ENCODE measurements around the gene SMURF2. TPM values are rescaled to one million over a fixed set of nuclear protein-coding genes. Genes with fewer than 3 reads are reported as not detected.

SMURF2 gene
- total and polyA plus RNA-seq, 2 experiments from 2014 or later = 13.2 to 22.2 TPM

DNA sequence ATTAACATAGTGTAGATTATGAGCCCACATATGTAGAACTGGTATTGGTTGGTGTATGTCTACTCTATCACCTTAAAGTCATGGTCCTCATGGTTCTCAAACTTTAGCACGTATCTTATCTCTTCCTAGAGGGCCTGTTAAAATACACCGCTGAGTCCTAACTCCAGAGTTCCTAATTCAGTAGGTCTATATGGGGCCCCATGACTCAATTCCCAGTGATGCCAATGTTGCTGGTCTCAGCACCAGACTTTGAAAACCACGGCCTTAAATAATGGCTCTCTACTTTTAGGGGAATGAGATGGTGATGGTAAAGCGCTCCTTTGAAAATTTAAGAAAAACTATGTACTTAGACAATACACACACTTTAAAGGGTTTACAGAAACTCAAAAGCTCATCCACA is 36.6 kb downstream of the SMURF2 start:
- no peaks in the 10 kb centered on the region for H3K9me3 ChIP-seq (ENCODE audit: low read depth)
- H3K4me3 ChIP-seq = no peak overlapping the region
- TF ChIP-seq, protein P1, sequence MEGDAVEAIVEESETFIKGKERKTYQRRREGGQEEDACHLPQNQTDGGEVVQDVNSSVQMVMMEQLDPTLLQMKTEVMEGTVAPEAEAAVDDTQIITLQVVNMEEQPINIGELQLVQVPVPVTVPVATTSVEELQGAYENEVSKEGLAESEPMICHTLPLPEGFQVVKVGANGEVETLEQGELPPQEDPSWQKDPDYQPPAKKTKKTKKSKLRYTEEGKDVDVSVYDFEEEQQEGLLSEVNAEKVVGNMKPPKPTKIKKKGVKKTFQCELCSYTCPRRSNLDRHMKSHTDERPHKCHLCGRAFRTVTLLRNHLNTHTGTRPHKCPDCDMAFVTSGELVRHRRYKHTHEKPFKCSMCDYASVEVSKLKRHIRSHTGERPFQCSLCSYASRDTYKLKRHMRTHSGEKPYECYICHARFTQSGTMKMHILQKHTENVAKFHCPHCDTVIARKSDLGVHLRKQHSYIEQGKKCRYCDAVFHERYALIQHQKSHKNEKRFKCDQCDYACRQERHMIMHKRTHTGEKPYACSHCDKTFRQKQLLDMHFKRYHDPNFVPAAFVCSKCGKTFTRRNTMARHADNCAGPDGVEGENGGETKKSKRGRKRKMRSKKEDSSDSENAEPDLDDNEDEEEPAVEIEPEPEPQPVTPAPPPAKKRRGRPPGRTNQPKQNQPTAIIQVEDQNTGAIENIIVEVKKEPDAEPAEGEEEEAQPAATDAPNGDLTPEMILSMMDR (IDR thresholded peaks at IDR 0.05; ENCODE audit: low read depth, low read length) = no peak
- no peak for DNase-seq (ENCODE audit: low read depth in 1 of 2, low spot score in 1 of 2)
- H3K4me1 ChIP-seq (ENCODE audit: low read depth) = peaks cover 1% of the 10 kb centered on the region
- H3K27me3 ChIP-seq = no peaks in the 10 kb centered on the region
- no peak overlapping the region for H3K27ac ChIP-seq
- H3K36me3 ChIP-seq = no peaks in the 10 kb centered on the region

- no peaks in the 10 kb centered on the region for H3K9me3 ChIP-seq (ENCODE audit: low read depth)
- TF ChIP-seq, protein P1 (IDR thresholded peaks at IDR 0.05; ENCODE audit: low read depth, low read length) = no peak
- H3K27me3 ChIP-seq = no peaks in the 10 kb centered on the region
- no peaks in the 10 kb centered on the region for H3K36me3 ChIP-seq
- H3K4me3 ChIP-seq = no peak overlapping the region
- DNase-seq (ENCODE audit: low read depth in 1 of 2, low spot score in 1 of 2) = peak in 1 of 2 donors; percentile 72
- H3K27ac ChIP-seq = no peak overlapping the region
- peaks cover 18% of the 10 kb centered on the region for H3K4me1 ChIP-seq (ENCODE audit: low read depth)
Observed at GRCh38 chr17:64622931-64623654, 39.0 kb downstream of the SMURF2 start.

DNA sequence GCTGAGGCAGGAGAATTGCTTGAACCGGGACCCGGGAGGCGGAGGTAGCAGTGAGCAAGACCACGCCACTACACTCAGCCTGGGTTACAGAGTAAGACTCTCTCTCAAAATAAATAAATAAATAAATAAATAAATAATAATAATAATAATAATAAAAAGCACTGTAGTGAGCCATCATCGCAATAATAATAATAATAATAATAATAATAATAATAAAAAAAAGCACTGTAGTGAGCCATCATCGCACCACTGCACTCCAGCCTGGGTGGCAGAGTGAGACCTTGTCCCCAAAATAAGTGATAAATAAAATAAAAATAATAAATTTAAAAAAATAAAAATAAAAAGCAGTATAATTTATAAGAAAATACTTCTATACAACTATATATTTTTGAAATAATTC is 40.3 kb downstream of the SMURF2 start:
- DNase-seq (ENCODE audit: low read depth in 1 of 2, low spot score in 1 of 2) = no peak
- Histone ChIP-seq H3K27me3 (no peaks in the 10 kb centered on the region), H3K9me3 (ENCODE audit: low read depth) (no peaks in the 10 kb centered on the region), H3K4me1 (ENCODE audit: low read depth) (peaks cover 18% of the 10 kb centered on the region), H3K27ac (no peak overlapping the region), H3K4me3 (no peak overlapping the region), H3K36me3 (no peaks in the 10 kb centered on the region)
- TF ChIP-seq, protein P1 (IDR thresholded peaks at IDR 0.05; ENCODE audit: low read depth, low read length) = no peak

DNA sequence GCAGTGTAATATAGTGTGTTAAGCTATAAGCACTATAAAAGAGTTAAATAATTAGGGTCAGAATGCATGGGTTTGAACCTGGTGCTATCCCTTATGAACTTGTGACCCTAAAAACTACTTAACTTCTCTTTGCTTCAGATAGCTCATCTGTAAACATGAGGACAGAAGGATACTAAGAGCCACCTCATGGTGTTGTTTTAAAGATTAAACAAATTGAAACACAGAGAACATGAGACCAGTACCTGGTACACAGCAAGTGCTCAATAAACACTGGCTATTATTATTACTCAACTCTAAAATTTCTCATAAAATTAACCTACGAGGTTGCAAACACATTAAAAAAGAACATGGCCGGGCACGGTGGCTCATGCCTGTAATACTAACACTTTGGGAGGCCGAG is 43.3 kb downstream of the SMURF2 start:
- TF ChIP-seq, protein P1 (IDR thresholded peaks at IDR 0.05; ENCODE audit: low read depth, low read length) = no peak
- Histone ChIP-seq H3K27me3 (no peaks in the 10 kb centered on the region), H3K4me1 (ENCODE audit: low read depth) (peaks cover 18% of the 10 kb centered on the region), H3K9me3 (ENCODE audit: low read depth) (no peaks in the 10 kb centered on the region), H3K36me3 (no peaks in the 10 kb centered on the region), H3K4me3 (no peak overlapping the region), H3K27ac (no peak overlapping the region)
- DNase-seq (ENCODE audit: low read depth in 1 of 2, low spot score in 1 of 2) = no peak

DNA sequence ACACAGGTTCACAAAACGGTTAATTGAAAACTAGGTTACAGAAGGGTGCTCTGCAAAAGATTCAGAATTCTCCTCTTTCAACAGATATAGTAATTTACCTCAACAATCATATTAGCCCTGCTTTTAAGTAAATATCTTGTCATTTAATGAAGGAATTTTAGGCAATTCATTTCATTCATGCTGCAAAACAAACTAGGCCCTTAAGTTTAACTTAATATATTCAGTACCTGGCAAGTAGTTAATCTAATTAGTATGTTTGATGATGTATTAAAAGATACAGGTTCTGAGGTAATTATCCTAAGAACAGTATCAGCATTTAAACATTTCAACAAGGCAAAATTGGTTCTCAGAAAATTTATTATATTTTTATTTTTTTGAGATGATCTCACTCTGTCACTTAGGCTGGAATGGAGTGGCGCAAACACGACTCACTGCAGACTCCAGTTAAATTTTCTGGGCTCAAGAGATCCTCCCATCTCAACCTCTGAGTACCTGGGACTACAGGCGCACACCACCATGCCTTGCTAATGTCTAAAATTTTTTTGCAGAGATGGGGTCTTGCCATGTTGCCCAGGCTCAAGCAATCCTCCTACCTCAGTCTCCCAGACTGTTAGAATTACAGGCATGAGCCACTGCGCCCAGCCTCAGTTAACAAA is 44.9 kb downstream of the SMURF2 start:
- Histone ChIP-seq H3K36me3 (no peaks in the 10 kb centered on the region), H3K4me3 (no peak overlapping the region), H3K27me3 (no peaks in the 10 kb centered on the region), H3K27ac (no peak overlapping the region), H3K9me3 (ENCODE audit: low read depth) (no peaks in the 10 kb centered on the region), H3K4me1 (ENCODE audit: low read depth) (peaks cover 18% of the 10 kb centered on the region)
- no peak for DNase-seq (ENCODE audit: low read depth in 1 of 2, low spot score in 1 of 2)
- TF ChIP-seq, protein P1 (IDR thresholded peaks at IDR 0.05; ENCODE audit: low read depth, low read length) = no peak
